Endothelial cell of umbilical vein (primary cell): Measurements from ENCODE around the gene OR10R2. TPM values are rescaled to one million over a fixed set of nuclear protein-coding genes. Genes with fewer than 3 reads are reported as not detected.

ENCODE experiments used
- Bru-seq: library from RNA; stranded (reverse); fragments of 400-500 nt; gene quantifications from one replicate; lab custom pipeline; 2021; lab: Mats Ljungman, UMichigan
- BruChase-seq, 2 experiments: library from RNA; stranded (reverse); fragments of 400-500 nt; gene quantifications; one replicate each; lab custom pipeline; 2021; lab: Mats Ljungman, UMichigan
- BruUV-seq: library from RNA; stranded (reverse); fragments of 400-500 nt; replicated peaks from 2 replicates; lab custom pipeline; 2021; lab: Mats Ljungman, UMichigan
- CTCF ChIA-PET: fragments of 300-600, 350-600 bp; sonication (Branson Sonifier 250); formaldehyde crosslinking; loops from one replicate; lab custom pipeline; 2021; ENCODE audit warnings: antibody characterized with exemption, inconsistent platforms; lab: Charles Lee
- POLR2A ChIA-PET: fragments of 300-600, 350-600 bp; sonication (Branson Sonifier 250); formaldehyde crosslinking; loops from one replicate; lab custom pipeline; 2021; ENCODE audit warnings: antibody characterized with exemption, inconsistent platforms; lab: Charles Lee
- DNase-seq: peaks from one replicate; pipeline ENCODE4 v3.0.0-alpha.2; 2011; ENCODE audit warnings: low read depth, low spot score
- FAIRE-seq: peaks from 2 replicates; lab custom pipeline; 2011; peaks lifted over from hg19 to GRCh38; lab: Jason Lieb, UNC
- H2AFZ ChIP-seq: 2 replicates; pipeline ENCODE4 v1.6.0; 2012; ENCODE audit warnings: low read depth, low read length, control low read depth, inconsistent platforms
- H3K27ac ChIP-seq: 2 replicates; pipeline ENCODE4 v1.5.1; 2011; ENCODE audit warnings: low read depth, mild to moderate bottlenecking, control low read depth, low read length, moderate library complexity; ENCODE audit not compliant: insufficient read depth
- H3K27me3 ChIP-seq, 2 experiments: 2 replicates each; pipeline versions ENCODE4 v1.6.0 to v1.6.1; 2011; ENCODE audit warnings: low read length in 2 of 2, mixed read lengths in 1 of 2; ENCODE audit not compliant: control insufficient read depth in 2 of 2, insufficient read depth in 2 of 2
- H3K36me3 ChIP-seq, 2 experiments: 2 replicates in 1 of 2; 3 replicates in 1 of 2; pipeline ENCODE4 v1.5.1; 2011; ENCODE audit warnings: low read length in 2 of 2, mild to moderate bottlenecking in 1 of 2, moderate library complexity in 1 of 2; ENCODE audit not compliant: control insufficient read depth in 2 of 2, insufficient read depth in 2 of 2; ENCODE audit errors: extremely low read depth in 1 of 2
- H3K4me1 ChIP-seq: 3 replicates; pipeline ENCODE4 v1.5.1; 2011; ENCODE audit warnings: mild to moderate bottlenecking, low read length; ENCODE audit not compliant: control insufficient read depth, insufficient read depth; ENCODE audit errors: extremely low read depth
- H3K4me2 ChIP-seq: 2 replicates; pipeline ENCODE4 v1.6.1; 2011; ENCODE audit warnings: low read length, control low read depth, mixed read lengths; ENCODE audit not compliant: insufficient read depth
- H3K4me3 ChIP-seq, 3 experiments: fragments of 200-600 bp in 1 of 3; sonication (generic), shearing (Covaris generic) in 1 of 3; replicated peaks in 1 of 3; 2 replicates each; pipeline ENCODE4 v1.5.1; 2011 to 2016; ENCODE audit warnings: control low read depth in 3 of 3, low read length in 3 of 3, mild to moderate bottlenecking in 2 of 3, inconsistent platforms in 1 of 3, low read depth in 1 of 3, moderate library complexity in 1 of 3; ENCODE audit not compliant: insufficient read depth in 1 of 3
- H3K79me2 ChIP-seq: 2 replicates; pipeline ENCODE4 v1.6.0; 2012; ENCODE audit warnings: low read length, inconsistent platforms; ENCODE audit not compliant: control insufficient read depth, insufficient read depth
- H3K9ac ChIP-seq: replicated peaks from 2 replicates; pipeline ENCODE3; 2011; ENCODE audit warnings: low read length, control low read depth; ENCODE audit not compliant: insufficient read depth; ENCODE audit errors: extremely low read depth
- H3K9me1 ChIP-seq: replicated peaks from 3 replicates; pipeline ENCODE4 v1.6.0; 2011; ENCODE audit warnings: mild to moderate bottlenecking, low read length; ENCODE audit not compliant: control insufficient read depth, insufficient read depth; ENCODE audit errors: extremely low read depth
- H3K9me3 ChIP-seq: replicated peaks from 2 replicates; pipeline ENCODE4 v1.5.1; 2012; ENCODE audit warnings: low read length, inconsistent platforms; ENCODE audit not compliant: control insufficient read depth, insufficient read depth
- H4K20me1 ChIP-seq: replicated peaks from 2 replicates; pipeline ENCODE3; 2011; ENCODE audit warnings: mild to moderate bottlenecking, low read length; ENCODE audit not compliant: control insufficient read depth, insufficient read depth; ENCODE audit errors: extremely low read depth
- CTCF ChIP-seq, 2 donors: IDR thresholded peaks; 1 replicate in 1 of 2; 2 replicates in 1 of 2; pipeline ENCODE4 v1.5.1; 2011; ENCODE audit warnings: low read length in 2 of 2, mild to moderate bottlenecking in 2 of 2, moderate library complexity in 2 of 2, control low read depth in 1 of 2, inconsistent platforms in 1 of 2, low read depth in 1 of 2; ENCODE audit not compliant: insufficient read depth in 1 of 2; ENCODE audit errors: extremely low read depth in 1 of 2
- EZH2 ChIP-seq: IDR thresholded peaks from 2 replicates; pipeline ENCODE4 v1.6.1; 2012; ENCODE audit warnings: borderline replicate concordance, low read depth, mild to moderate bottlenecking, moderate library complexity, low read length, inconsistent platforms; ENCODE audit not compliant: severe bottlenecking
- FOS ChIP-seq: IDR thresholded peaks from 2 replicates; pipeline ENCODE4 v1.6.1; 2011; ENCODE audit warnings: mild to moderate bottlenecking, low read length, moderate library complexity, borderline replicate concordance; ENCODE audit not compliant: insufficient read depth
- GATA2 ChIP-seq: IDR thresholded peaks from 2 replicates; pipeline ENCODE4 v1.7.0; 2011; ENCODE audit warnings: low read depth, mild to moderate bottlenecking, moderate library complexity, mixed read lengths, low read length; ENCODE audit not compliant: insufficient read length, insufficient read depth
- JUN ChIP-seq: IDR thresholded peaks from 2 replicates; pipeline ENCODE4 v1.6.1; 2011; ENCODE audit warnings: borderline replicate concordance, low read depth; ENCODE audit not compliant: insufficient read length, insufficient read depth
- MAX ChIP-seq: IDR thresholded peaks from 2 replicates; pipeline ENCODE4 v1.6.1; 2011; ENCODE audit not compliant: insufficient read depth, insufficient read length
- MYC ChIP-seq: IDR thresholded peaks from one replicate; pipeline ENCODE4 v1.6.1; 2011; ENCODE audit warnings: mild to moderate bottlenecking, low read depth, low read length
- POLR2A ChIP-seq: IDR thresholded peaks from 2 replicates; pipeline ENCODE4 v1.6.1; 2012; ENCODE audit warnings: low read depth, mild to moderate bottlenecking, control low read depth, low read length
- POLR2AphosphoS5 ChIP-seq: IDR thresholded peaks from 2 replicates; pipeline ENCODE4 v1.6.1; 2012; ENCODE audit warnings: low read depth, mild to moderate bottlenecking, control low read depth, low read length, moderate library complexity; ENCODE audit not compliant: insufficient read depth
- dilution Hi-C: fragments of 300-500 bp; cut with MboI; formaldehyde crosslinking; loops from one replicate; pipeline ENCODE4 v1.15.0; 2019; ENCODE audit warnings: low sequenced_read_pairs; ENCODE audit not compliant: extremely low pct_ligation_motif_present
- intact Hi-C: fragments of 100-400 bp; cut with micrococcal nuclease; formaldehyde crosslinking; loops from one replicate; pipeline ENCODE4 v1.10.0; 2022
- long read RNA-seq: library from polyadenylated mRNA; stranded (forward); transcript quantifications from one replicate; pipeline ENCODE4 v2.0.0, GENCODE V29; 2021
- polyA minus RNA-seq, 3 experiments: library from RNA; depleted of rRNA, polyadenylated mRNA; stranded (reverse); fragments of >200 nt; gene quantifications; 1 replicate in 1 of 3; 2 replicates in 2 of 3; pipeline ENCODE4 v1.2.3, GENCODE V29; 2011
- polyA plus RNA-seq, 4 experiments: library from polyadenylated mRNA; depleted of rRNA in 3 of 4; stranded (reverse) in 3 of 4; unstranded in 1 of 4; fragments of >200 nt; gene quantifications; 2 replicates each; pipeline versions ENCODE4 v1.2.1 to v1.2.3, GENCODE V29; 2011 to 2012; ENCODE audit warnings: missing spikeins in 1 of 4
- total RNA-seq: library from RNA; stranded (reverse); gene quantifications from 2 replicates; pipeline ENCODE4 v1.2.3, GENCODE V29; 2021

Gene OR10R2
- total RNA-seq (not detected in 2 replicates), polyA plus RNA-seq (not detected in 2 replicates), polyA minus RNA-seq (not detected in 2 replicates), Bru-seq, nascent RNA (not detected), BruChase-seq, experiment 1, labeled RNA remaining after a 6-hour chase (not detected), BruChase-seq, experiment 2, labeled RNA remaining after a 2-hour chase (not detected)
- not detected in 2 replicates for polyA plus RNA-seq (2011; cell fraction: cytosol; rRNA removed)
- polyA plus RNA-seq (2011; cell fraction: nucleus; rRNA removed): not detected in 2 replicates
- polyA plus RNA-seq (2012): not detected in 2 replicates
- not detected for polyA minus RNA-seq (2011; cell fraction: cytosol; rRNA and poly(A)+ RNA removed)
- not detected in 2 replicates for polyA minus RNA-seq (2011; cell fraction: nucleus; rRNA and poly(A)+ RNA removed)
- long read RNA-seq: 0 reads

GRCh38 chr1:158471920-158472319 lies at the start of gene OR10R2:
Gene OR10R2, plus strand, starts transcription at chr1:158472220. Its CDS starts 106 bp downstream, at chr1:158472326.
- Histone ChIP-seq H3K4me2 (no peak within 1 kb of the TSS), H3K4me3 (no peak within 1 kb of the TSS), H3K9ac (no peak within 1 kb of the TSS), H3K9me1 (no peaks in the 10 kb centered on the region), H2AFZ (no peak within 1 kb of the TSS), H3K27ac (no peak within 1 kb of the TSS), H3K79me2 (no peaks in the 10 kb centered on the region), H4K20me1 (no peaks in the 10 kb centered on the region), H3K4me1 (no peaks in the 10 kb centered on the region), H3K9me3 (no peaks in the 10 kb centered on the region), H3K27me3 (no peaks in the 10 kb centered on the region), H3K36me3 (no peaks in the 10 kb centered on the region)
- dilution Hi-C loops: no loop called here
- no peak for DNase-seq
- ChIA-PET CTCF (no interaction called here), POLR2A (no interaction called here)
- BruUV-seq: no TSS peak
- intact Hi-C loops: no loop called here
- TF ChIP-seq POLR2AphosphoS5 (no peak), CTCF (IDR thresholded peaks at IDR 0.05; ENCODE audit: extremely low read depth in 1 of 2, insufficient read depth in 1 of 2, low read depth in 1 of 2, low read length in 2 of 2) (no peak), MYC (no peak), POLR2A (no peak), EZH2 (no peak), GATA2 (no peak), JUN (no peak), FOS (no peak), MAX (no peak)
- FAIRE-seq: no peak
